Nucleus accumbens (tissue), 56 donors: ENCODE results near the gene PKN1.
"Not testable (repeated sequence)": the region's sequence is repeated elsewhere in the genome, so short reads cannot be mapped to it uniquely, and the experiment has no call there.

Experiments used
- DNase-seq, 56 donors: peaks; one replicate each; lab custom pipeline; 2025; lab: John Stamatoyannopoulos, UW

PKN1 gene

GRCh38 chr19:14452303-14452702 lies 19.2 kb downstream of the PKN1 start:
- not testable (repeated sequence) for DNase-seq

GRCh38 chr19:14459703-14460102 lies 26.6 kb downstream of the PKN1 start:
- no peak for DNase-seq

GRCh38 chr19:14460935-14461334 lies 27.8 kb downstream of the PKN1 start:
- DNase-seq: no peak

- not testable (repeated sequence) for DNase-seq
Measured at GRCh38 chr19:14462401-14462800, 29.3 kb downstream of the PKN1 start.

- DNase-seq: no peak
Measured at GRCh38 chr19:14463747-14464146, 30.6 kb downstream of the PKN1 start.

GRCh38 chr19:14467391-14467790 lies 34.3 kb downstream of the PKN1 start:
- no peak for DNase-seq

GRCh38 chr19:14467816-14468215 lies 34.7 kb downstream of the PKN1 start:
- DNase-seq: no peak

GRCh38 chr19:14470031-14470876 lies 37.1 kb downstream of the PKN1 start:
- no peak for DNase-seq

GRCh38 chr19:14471436-14472187 lies 38.5 kb downstream of the PKN1 start:
- no peak for DNase-seq

- peak in 46 of 56 donors; percentile 6 to 76 (median 43) for DNase-seq
Measured at GRCh38 chr19:14472202-14472938, 39.3 kb downstream of the PKN1 start.

GRCh38 chr19:14473073-14473977 lies 40.2 kb downstream of the PKN1 start:
- DNase-seq: peak in 2 of 56 donors; percentile 2 to 5

GRCh38 chr19:14473978-14474578 lies 41.0 kb downstream of the PKN1 start:
- DNase-seq: peak in 5 of 56 donors; percentile 7 to 40 (median 10)

GRCh38 chr19:14474827-14475226 lies 41.7 kb downstream of the PKN1 start:
- DNase-seq: no peak

- no peak for DNase-seq
Measured at GRCh38 chr19:14475251-14476073, 42.4 kb downstream of the PKN1 start, which contains the start of gene PTGER1. Gene PTGER1 (minus strand): TSS chr19:14475354. CDS start chr19:14474320, 1,034 bp downstream.

- no peak for DNase-seq
Measured at GRCh38 chr19:14476327-14476672, 43.2 kb downstream of the PKN1 start.

GRCh38 chr19:14476673-14477401 lies 43.7 kb downstream of the PKN1 start:
- peak in 9 of 56 donors; percentile 9 to 59 (median 18) for DNase-seq

- no peak for DNase-seq
Measured at GRCh38 chr19:14477418-14478112, 44.5 kb downstream of the PKN1 start.
